Activated CD4-positive, alpha-beta memory T cell treated with anti-CD3 and anti-CD28 coated beads, Interleukin-2, amount 10 ng/mL, durations not matched to agents 7 days and 5 days (primary cell): ENCODE data around the gene RALGPS1. TPM values are rescaled to one million over a fixed set of nuclear protein-coding genes. Genes with fewer than 3 reads are reported as not detected.
A peak's percentile ranks its signal among the peaks of the same experiment; 100 is the strongest.

Source experiments
- CTCF ChIA-PET: fragments of 350-600 bp; sonication (Branson Sonifier 250); formaldehyde crosslinking; loops from one replicate; lab custom pipeline; 2021; ENCODE audit warnings: antibody characterized with exemption, inconsistent platforms; lab: Charles Lee
- POLR2A ChIA-PET: fragments of 350-600 bp; sonication (Branson Sonifier 250); formaldehyde crosslinking; loops from one replicate; lab custom pipeline; 2021; ENCODE audit warnings: antibody characterized with exemption; lab: Charles Lee
- DNase-seq: peaks from one replicate; pipeline ENCODE4 v3.0.0-alpha.2; 2020
- H3K27ac Mint-ChIP-seq: one replicate; pipeline ENCODE4 v1.8.0; 2021; ENCODE audit warnings: mild to moderate bottlenecking, mixed read lengths
- H3K27me3 Mint-ChIP-seq: one replicate; pipeline ENCODE4 v1.8.0; 2021; ENCODE audit warnings: mixed read lengths
- H3K36me3 Mint-ChIP-seq: one replicate; pipeline ENCODE4 v1.8.0; 2021; ENCODE audit warnings: low read depth, mixed read lengths
- H3K4me1 Mint-ChIP-seq: one replicate; pipeline ENCODE4 v1.8.0; 2021; ENCODE audit warnings: mixed read lengths
- H3K4me3 Mint-ChIP-seq: one replicate; pipeline ENCODE4 v1.8.0; 2021; ENCODE audit warnings: mild to moderate bottlenecking, mixed read lengths
- H3K9me3 Mint-ChIP-seq: one replicate; pipeline ENCODE4 v1.8.0; 2021; ENCODE audit warnings: mixed read lengths
- total RNA-seq, 2 experiments: library from RNA; stranded (reverse); gene quantifications; one replicate each; pipeline ENCODE4 v1.2.3, GENCODE V29; 2021

The RALGPS1 gene
- 1 to 10 TPM; 2.8 to 3.4 TPM for total RNA-seq

DNA sequence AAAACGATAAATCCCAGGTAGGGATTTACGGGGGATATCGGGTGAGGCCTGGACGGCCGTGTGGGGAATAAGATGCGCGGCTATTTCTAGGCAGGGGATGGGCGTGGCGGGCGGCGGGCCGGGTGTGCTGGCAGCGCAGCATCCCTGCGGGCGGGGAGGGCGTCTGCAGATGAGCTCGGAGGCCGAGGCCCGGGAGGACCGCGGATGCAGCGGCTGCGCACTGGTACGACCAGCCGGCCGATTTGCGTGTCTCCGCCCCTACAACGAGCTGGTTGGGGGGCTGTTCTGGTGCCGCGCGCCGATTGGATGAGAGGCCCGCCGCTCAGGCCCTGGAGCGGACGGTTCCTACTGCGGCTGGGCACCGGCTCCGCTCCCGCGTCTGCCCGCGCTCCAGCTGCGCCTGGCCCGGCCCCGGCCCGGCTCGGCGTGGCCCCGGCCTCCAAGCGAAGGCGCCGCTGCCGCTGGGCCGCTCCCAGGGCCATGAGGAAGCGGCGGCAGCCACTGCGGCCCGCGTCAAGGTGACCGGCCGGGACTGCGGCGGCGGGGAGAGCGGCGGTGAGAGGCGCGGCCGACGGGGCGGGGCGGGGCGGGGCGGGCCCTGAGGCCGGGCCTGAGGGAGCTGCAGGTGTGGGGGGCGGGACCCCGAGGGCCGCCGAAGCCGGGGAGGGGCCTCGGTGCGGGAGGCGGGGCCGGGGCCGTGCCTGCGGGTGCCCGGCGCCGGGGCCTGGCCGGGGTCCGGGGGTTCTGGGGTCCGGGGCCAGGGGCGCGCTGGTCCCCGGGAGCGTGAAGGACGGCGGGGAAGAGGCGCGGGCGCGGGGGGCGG is at the start of gene RALGPS1:
Gene RALGPS1, plus strand, starts transcription at position 325 of the 823 bp plus-strand sequence. CDS start 47,508 bp downstream, outside the sequence.
- Mint-ChIP-seq H3K9me3 (no peaks in the 10 kb centered on the region), H3K27ac (no peak within 1 kb of the TSS), H3K4me3 (peak within 1 kb of the TSS; percentile 56), H3K4me1 (peaks cover 7% of the 10 kb centered on the region), H3K36me3 (no peaks in the 10 kb centered on the region), H3K27me3 (peaks cover 25% of the 10 kb centered on the region)
- CTCF ChIA-PET: interaction anchor here (1.1 to 1.4 kb wide), 2 partner anchors 12 to 55 kb away, joined by 4 to 10 read pairs; no protein-coding TSS in a partner anchor
- DNase-seq: peak; percentile 92
- POLR2A ChIA-PET: interaction anchor here (1.1 to 1.4 kb wide), 2 partner anchors 9 to 110 kb away, joined by 3 read pairs; partner anchors contain the start of gene ZBTB43

DNA sequence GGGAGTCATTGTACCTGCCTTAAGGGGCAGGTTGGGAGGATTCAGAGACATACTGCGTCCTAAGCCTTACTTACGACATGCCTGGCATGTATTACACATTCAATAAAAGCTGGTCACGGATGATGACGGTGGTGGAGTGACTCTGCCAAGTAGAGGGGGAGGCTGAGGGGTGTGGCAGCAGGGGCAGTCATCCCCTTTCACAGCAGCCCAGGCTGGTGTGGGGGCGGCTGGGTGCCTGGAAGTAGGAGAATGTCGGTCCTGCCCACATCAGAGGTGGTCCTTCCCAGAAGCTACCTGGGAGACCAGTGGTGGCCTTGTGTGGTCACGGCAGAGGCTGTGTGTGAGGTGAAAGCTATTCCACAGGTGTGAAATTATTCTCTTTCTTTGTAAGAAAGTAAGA is 45.2 kb upstream of the RALGPS1 start:
- H3K4me3 Mint-ChIP-seq: no peak overlapping the region
- H3K27ac Mint-ChIP-seq: no peak overlapping the region
- DNase-seq: no peak
- ChIA-PET CTCF (no interaction called here), POLR2A (no interaction called here)
- H3K36me3 Mint-ChIP-seq: peaks cover 27% of the 10 kb centered on the region
- H3K27me3 Mint-ChIP-seq: no peaks in the 10 kb centered on the region
- peaks cover 5% of the 10 kb centered on the region for H3K4me1 Mint-ChIP-seq
- no peaks in the 10 kb centered on the region for H3K9me3 Mint-ChIP-seq

DNA sequence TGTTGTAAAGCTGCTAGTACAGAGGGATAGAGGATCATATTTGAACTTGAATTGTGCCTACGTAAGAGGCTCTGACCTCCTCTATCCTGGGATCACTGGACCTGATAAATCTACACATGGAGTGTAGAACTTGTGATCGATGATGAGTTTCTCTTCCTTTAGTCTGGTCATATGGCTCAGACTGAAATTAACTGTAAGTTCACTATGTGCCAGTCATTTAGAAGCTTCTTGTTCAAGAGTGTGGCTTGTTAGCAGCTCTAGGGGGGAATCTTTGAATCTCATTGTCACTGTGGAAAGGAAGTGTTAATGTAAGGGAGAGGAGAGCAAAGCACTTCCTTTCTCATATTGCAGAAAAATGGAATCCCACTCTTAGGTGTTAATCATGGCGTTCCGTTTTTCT is 42.1 kb upstream of the RALGPS1 start:
- Mint-ChIP-seq H3K4me3 (no peak overlapping the region), H3K27me3 (no peaks in the 10 kb centered on the region), H3K4me1 (peaks cover 15% of the 10 kb centered on the region), H3K9me3 (no peaks in the 10 kb centered on the region), H3K36me3 (peaks cover 9% of the 10 kb centered on the region), H3K27ac (no peak overlapping the region)
- DNase-seq: no peak
- ChIA-PET CTCF (no interaction called here), POLR2A (interaction anchor here (0.6 to 1.9 kb wide), 2 partner anchors 9 to 502 kb away, joined by 4 to 5 read pairs; no protein-coding TSS in a partner anchor)

- H3K9me3 Mint-ChIP-seq: no peaks in the 10 kb centered on the region
- no peaks in the 10 kb centered on the region for H3K27me3 Mint-ChIP-seq
- peaks cover 15% of the 10 kb centered on the region for H3K36me3 Mint-ChIP-seq
- ChIA-PET CTCF (no interaction called here), POLR2A (no interaction called here)
- H3K4me1 Mint-ChIP-seq: peaks cover 21% of the 10 kb centered on the region
- H3K27ac Mint-ChIP-seq: no peak overlapping the region
- H3K4me3 Mint-ChIP-seq: no peak overlapping the region
- no peak for DNase-seq
Measured at GRCh38 chr9:126874546-126875314, 39.9 kb upstream of the RALGPS1 start.

- Mint-ChIP-seq H3K4me3 (no peak overlapping the region), H3K4me1 (peaks cover 21% of the 10 kb centered on the region), H3K27me3 (no peaks in the 10 kb centered on the region), H3K27ac (no peak overlapping the region), H3K36me3 (peaks cover 27% of the 10 kb centered on the region), H3K9me3 (no peaks in the 10 kb centered on the region)
- ChIA-PET CTCF (no interaction called here), POLR2A (no interaction called here)
- no peak for DNase-seq
Measured at GRCh38 chr9:126875756-126876510, 38.6 kb upstream of the RALGPS1 start.

DNA sequence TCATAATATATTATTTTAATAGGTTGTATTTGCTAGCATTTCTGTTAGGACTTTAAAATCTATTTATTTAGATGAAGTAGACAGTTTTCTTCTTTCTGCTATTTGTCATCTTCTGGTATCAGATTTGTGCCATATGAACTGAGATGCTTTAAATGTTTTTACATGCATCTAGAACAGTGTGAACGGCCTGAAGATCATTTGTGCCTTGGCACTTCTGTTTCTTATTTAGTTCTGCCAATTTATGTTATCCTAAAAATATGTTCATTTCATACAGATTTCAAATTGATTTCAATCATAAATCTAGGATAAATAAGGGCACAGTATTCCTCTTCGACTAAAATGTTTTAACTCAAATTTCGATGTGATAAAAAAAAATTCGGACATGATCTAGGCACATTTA is 38.1 kb upstream of the RALGPS1 start:
- H3K4me1 Mint-ChIP-seq: peaks cover 21% of the 10 kb centered on the region
- no peak overlapping the region for H3K27ac Mint-ChIP-seq
- no peaks in the 10 kb centered on the region for H3K9me3 Mint-ChIP-seq
- no peak for DNase-seq
- CTCF ChIA-PET: no interaction called here
- H3K36me3 Mint-ChIP-seq: peaks cover 30% of the 10 kb centered on the region
- H3K27me3 Mint-ChIP-seq: no peaks in the 10 kb centered on the region
- H3K4me3 Mint-ChIP-seq: no peak overlapping the region
- POLR2A ChIA-PET: no interaction called here

DNA sequence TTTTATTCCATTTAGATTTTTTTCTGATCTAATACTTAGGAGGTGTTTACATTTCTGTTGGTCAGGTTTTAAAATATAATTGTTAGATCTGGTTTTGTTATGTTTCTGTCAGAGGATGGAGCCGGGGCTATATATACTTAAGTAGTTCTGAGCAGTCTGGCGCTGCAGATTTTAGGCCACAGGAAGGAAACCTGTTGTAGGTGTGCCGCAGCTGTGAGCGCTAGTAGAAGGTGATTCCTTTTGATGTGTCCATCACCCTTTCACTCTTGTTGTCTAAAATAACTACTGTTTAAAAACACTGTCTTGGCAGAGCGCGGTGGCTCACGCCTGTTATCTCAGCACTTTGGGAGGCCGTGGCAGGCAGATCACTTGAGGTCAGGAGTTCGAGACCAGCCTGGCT is 37.2 kb upstream of the RALGPS1 start:
- H3K36me3 Mint-ChIP-seq: peaks cover 33% of the 10 kb centered on the region
- H3K4me1 Mint-ChIP-seq: peaks cover 19% of the 10 kb centered on the region
- no peaks in the 10 kb centered on the region for H3K9me3 Mint-ChIP-seq
- POLR2A ChIA-PET: no interaction called here
- H3K27me3 Mint-ChIP-seq: no peaks in the 10 kb centered on the region
- CTCF ChIA-PET: no interaction called here
- no peak for DNase-seq
- no peak overlapping the region for H3K4me3 Mint-ChIP-seq
- no peak overlapping the region for H3K27ac Mint-ChIP-seq

GRCh38 chr9:126879288-126879687 is 35.3 kb upstream of the RALGPS1 start:
- Mint-ChIP-seq H3K27ac (no peak overlapping the region), H3K9me3 (no peaks in the 10 kb centered on the region), H3K36me3 (peaks cover 30% of the 10 kb centered on the region), H3K4me3 (no peak overlapping the region), H3K27me3 (no peaks in the 10 kb centered on the region), H3K4me1 (peaks cover 16% of the 10 kb centered on the region)
- ChIA-PET CTCF (interaction anchor here (0.7 kb wide), 1 partner anchor 139 kb away, joined by 4 read pairs; no protein-coding TSS in a partner anchor), POLR2A (no interaction called here)
- DNase-seq: no peak

GRCh38 chr9:126880226-126880946 is 34.2 kb upstream of the RALGPS1 start:
- H3K36me3 Mint-ChIP-seq: peaks cover 30% of the 10 kb centered on the region
- peaks cover 16% of the 10 kb centered on the region for H3K4me1 Mint-ChIP-seq
- ChIA-PET POLR2A (no interaction called here), CTCF (no interaction called here)
- H3K4me3 Mint-ChIP-seq: no peak overlapping the region
- no peaks in the 10 kb centered on the region for H3K27me3 Mint-ChIP-seq
- no peak overlapping the region for H3K27ac Mint-ChIP-seq
- DNase-seq: no peak
- no peaks in the 10 kb centered on the region for H3K9me3 Mint-ChIP-seq

GRCh38 chr9:126880947-126881332 is 33.6 kb upstream of the RALGPS1 start:
- POLR2A ChIA-PET: no interaction called here
- peaks cover 16% of the 10 kb centered on the region for H3K4me1 Mint-ChIP-seq
- no peak for DNase-seq
- H3K27me3 Mint-ChIP-seq: no peaks in the 10 kb centered on the region
- no peak overlapping the region for H3K4me3 Mint-ChIP-seq
- no peaks in the 10 kb centered on the region for H3K9me3 Mint-ChIP-seq
- CTCF ChIA-PET: no interaction called here
- no peak overlapping the region for H3K27ac Mint-ChIP-seq
- H3K36me3 Mint-ChIP-seq: peaks cover 30% of the 10 kb centered on the region

DNA sequence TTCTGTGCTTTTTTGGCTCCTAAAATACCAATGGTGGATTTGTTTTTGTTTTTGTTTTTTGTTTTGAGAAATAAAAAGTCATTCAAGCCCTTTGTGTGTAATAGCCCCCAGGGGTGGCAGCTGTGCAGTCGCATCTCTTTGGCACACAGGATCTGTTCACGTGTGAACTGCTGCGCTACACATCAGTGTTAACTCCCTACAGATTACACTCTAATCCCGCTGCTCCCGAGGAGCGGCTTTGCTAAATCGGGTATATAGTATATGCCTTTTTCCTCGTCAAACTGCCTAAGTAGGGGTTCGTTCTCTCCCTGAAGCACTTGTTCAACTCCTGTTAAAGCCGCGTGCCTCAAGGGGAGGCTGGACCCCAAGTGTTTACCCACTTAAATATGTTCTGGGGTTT is 31.8 kb upstream of the RALGPS1 start:
- DNase-seq: no peak
- H3K9me3 Mint-ChIP-seq: no peaks in the 10 kb centered on the region
- H3K4me1 Mint-ChIP-seq: peaks cover 4% of the 10 kb centered on the region
- no peak overlapping the region for H3K4me3 Mint-ChIP-seq
- no peak overlapping the region for H3K27ac Mint-ChIP-seq
- no peaks in the 10 kb centered on the region for H3K27me3 Mint-ChIP-seq
- H3K36me3 Mint-ChIP-seq: peaks cover 26% of the 10 kb centered on the region
- POLR2A ChIA-PET: no interaction called here
- CTCF ChIA-PET: no interaction called here

- Mint-ChIP-seq H3K4me3 (no peak overlapping the region), H3K9me3 (no peaks in the 10 kb centered on the region), H3K36me3 (peaks cover 26% of the 10 kb centered on the region), H3K27ac (no peak overlapping the region), H3K4me1 (no peaks in the 10 kb centered on the region), H3K27me3 (no peaks in the 10 kb centered on the region)
- no peak for DNase-seq
- ChIA-PET POLR2A (interaction anchor here (0.9 kb wide), 1 partner anchor 79 kb away, joined by 3 read pairs; the partner anchor contains the start of gene ZBTB43), CTCF (no interaction called here)
Measured at GRCh38 chr9:126883636-126884035, 30.9 kb upstream of the RALGPS1 start.
